ENCODE results near the gene GPN3.
"Not testable (repeated sequence)": the region's sequence is repeated elsewhere in the genome, so short reads cannot be mapped to it uniquely, and the experiment has no call there.

Gene GPN3

DNA sequence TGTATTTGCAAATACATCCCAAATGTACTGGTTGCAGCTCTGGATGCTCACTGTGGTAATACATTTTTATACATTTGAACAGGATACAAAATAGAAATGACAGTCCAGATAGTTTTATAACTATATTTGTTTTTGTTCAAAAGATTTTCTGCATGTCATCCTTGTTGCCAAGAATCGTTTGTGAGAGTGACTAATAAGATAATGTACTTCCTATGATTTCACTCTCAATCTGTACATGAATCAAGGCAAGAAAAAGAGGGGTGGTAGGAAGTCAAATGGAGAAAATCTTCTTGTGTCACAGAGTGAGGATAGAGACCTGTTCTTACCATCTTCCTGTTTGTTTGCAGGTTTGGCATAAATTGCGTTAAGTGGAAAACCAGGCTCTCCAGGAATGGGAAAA lies 31.8 kb downstream of the GPN3 start:
- no peak for DNase-seq

DNA sequence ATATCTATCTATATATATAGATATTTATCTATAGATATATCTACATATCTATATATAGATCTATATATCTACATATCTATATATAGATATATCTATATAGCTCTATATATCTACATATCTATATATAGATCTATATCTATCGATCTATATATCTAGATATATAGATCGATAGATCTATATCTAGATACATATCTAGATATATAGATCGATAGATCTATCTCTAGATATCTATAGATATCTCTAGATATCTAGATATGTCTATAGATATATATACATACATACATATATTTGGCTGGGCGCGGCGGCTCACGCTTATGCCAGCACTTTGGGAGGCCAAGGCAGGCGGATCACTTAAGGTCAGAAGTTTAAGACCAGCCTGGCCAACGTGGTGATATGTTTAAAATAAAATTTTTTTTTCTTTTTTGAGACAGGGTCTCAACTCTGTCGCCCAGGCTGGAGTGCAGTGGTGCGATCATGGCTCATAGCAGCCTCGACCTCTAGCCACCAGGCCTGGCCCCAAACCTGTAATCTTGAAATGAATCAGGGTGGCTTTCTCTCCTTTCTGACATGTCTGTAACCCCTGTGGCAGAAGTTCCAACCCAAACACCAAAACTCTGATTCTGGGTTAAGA lies 36.0 kb downstream of the GPN3 start:
- no peak for DNase-seq

DNA sequence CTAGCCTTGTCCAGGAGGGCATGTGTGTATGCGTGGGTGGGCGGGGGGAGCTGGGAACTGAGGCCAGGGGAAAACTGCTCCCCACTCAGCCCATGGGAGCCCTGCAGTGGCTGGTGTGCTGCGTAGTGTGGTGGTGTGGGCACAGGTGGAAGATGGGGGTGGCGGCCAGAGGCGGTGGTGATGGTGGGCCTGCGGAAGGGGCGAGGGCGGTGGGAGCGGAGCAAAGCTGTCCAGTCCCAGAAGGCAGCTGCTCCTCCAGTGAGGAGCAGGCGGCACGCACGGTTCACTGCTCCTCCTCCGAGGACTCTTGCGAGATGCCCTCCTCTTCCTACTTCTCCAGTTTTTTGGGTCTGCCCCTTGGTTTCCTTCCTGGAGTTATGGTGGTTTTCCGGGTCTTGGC lies 38.4 kb downstream of the GPN3 start:
- not testable (repeated sequence) for DNase-seq

DNA sequence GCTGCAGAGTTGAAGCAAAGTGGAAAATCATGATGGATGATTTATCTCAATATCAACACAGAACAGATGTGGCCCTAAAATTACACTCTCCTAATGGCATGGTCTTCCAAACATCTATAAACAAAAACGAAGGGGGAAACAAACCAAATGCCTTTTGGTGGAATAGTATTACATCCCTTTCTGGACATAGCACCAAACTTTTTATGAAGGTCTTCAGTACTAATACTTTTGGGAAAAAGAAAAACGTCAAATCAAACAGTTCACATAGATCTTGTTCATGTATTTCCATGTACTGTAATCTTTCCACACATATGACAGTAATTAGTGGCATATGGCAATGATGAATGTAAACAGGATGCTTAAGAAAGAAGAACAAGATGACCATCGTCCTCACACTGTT lies 41.7 kb downstream of the GPN3 start:
- no peak for DNase-seq

DNA sequence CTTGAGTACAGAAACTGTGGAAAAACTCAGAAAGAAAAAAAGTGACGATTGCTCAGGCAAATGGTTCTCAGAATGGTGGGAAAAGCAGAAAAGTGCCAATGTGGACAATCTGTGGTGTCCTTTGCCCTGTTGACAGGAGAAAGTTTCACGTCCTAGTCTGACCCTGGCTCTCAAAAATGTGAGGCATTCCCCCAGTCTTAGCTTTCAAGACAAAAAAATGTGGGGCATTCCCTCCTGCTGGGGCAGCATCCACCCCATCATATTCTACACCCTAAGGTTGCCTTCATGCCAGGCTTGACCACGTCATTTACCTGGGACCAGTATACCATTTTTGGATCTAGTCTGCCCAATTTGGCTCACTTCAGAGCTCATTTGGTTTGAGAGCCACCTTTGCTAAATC lies 43.8 kb downstream of the GPN3 start:
- DNase-seq: no peak

DNA sequence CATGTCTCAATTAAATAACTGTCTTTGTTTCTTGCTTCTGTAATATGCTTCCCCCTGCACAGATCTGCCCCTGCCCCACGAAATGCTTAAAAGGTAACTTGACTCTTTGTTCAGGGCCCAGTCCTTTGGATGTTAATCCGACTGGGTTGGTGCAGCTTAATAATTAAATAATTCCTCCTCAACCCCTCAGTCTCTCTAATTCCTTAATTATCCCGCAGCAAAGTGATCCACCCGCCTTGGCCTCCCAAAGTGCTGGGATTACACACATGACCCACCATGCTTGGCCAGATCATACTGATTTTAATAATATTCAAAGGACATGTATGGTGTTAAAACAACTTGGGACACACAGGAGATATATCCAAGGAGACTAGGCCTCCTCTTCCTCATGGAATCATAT lies 46.4 kb downstream of the GPN3 start:
- no peak for DNase-seq

DNA sequence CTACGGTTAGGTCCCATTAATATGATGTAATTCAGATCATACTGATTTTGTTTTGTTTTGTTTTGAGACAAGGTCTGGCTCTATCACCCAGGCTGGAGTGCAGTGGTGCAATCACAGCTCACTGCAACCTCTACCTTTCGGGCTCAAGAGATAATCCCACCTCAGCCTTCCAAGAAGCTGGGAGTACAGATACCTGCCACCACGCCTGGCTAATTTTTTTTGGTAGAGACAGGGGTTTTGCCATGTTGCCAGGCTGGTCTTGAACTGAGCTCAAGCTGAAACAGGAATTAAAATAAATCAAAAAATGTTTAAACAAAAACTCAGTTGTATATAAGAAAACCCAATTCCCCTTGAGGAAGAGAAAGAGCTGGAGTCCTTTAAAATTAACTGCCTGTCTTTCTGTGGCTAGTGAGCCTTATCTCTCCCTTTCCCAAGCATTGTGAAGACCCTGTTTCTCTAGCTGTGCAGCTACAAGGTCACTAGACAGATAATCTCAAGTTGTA lies 46.8 kb downstream of the GPN3 start:
- no peak for DNase-seq

DNA sequence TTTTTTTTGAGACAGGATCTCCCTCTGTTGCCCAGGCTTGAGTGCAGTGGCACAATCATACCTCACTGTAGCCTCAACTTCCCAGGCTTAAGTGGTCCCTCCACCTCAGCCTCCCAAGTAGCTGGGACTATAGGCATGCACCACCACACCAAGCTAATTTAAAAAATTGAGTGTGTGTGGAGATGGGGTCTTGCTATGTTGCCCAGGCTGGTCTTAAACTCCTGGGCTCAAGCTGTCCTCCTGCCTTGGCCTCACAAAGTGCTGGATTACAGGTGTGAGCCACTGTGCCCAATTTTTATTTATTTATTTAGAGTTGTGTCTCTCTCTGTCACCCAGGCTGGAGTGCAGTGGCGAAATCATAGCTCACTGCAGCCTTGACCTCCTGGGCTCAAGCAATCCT lies 47.4 kb downstream of the GPN3 start:
- DNase-seq: not testable (repeated sequence)

DNA sequence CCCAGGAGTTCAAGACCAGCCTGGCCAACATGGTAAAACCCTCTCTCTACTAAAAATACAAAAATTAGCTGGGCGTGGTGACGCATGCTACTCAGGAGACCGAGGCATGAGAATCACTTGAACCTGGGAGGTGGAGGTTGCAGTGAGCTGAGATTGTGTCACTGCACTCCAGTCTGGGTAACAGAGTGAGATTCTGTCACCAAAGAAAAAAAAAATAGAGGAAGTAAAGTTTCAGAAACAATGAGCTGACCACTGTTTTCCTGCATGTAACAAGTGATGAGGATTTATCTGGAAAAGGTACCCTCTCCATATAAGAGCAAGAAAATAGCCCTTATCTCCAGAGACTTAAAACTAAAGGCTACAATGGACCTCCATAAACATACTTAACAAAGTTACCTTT lies 50.9 kb downstream of the GPN3 start:
- not testable (repeated sequence) for DNase-seq

DNA sequence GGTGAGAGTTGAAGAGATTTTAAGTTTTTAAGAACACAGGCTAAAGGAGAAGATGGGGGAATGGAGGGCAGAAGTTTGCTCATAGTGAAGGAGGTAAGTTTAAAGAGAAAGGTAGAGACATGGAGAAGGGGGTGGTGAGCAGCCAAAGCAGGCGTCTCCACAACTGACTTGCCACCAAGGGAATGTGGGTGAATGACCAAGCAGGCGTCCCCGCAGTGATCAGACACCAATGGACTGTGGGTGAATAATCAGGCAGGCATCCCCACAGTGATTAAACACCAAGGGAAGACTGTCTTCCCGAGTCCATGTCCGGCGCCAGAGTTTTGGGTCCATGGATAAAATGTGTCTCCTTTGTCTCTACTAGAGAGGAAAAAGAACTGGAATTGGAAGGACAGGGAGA lies 58.0 kb downstream of the GPN3 start:
- not testable (repeated sequence) for DNase-seq

DNA sequence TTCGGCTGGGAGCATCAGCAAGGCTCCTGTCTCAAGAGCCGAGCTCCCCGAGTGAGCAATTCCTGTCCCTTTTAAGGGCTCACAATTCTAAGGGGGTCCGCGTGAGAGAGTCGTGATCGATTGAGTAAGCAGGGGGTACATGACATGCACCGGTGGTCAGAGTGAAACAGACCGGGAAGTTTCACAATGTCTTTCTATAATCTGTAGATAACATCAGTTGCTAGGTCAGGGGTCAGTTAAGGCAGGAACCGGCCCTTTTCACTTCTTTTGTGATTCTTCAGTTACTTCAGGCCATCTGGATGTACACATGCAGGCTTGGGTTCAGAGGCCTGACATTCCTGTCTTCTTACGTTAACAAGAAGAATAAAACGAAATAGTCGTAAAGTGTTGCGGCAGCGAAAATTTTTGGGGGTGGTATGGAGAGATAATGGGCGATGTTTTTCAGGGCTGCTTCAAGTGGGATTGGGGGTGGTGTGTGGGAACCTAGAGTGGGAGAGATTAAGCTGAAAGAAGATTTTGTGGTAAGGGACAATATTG lies 62.9 kb downstream of the GPN3 start:
- DNase-seq: not testable (repeated sequence)

DNA sequence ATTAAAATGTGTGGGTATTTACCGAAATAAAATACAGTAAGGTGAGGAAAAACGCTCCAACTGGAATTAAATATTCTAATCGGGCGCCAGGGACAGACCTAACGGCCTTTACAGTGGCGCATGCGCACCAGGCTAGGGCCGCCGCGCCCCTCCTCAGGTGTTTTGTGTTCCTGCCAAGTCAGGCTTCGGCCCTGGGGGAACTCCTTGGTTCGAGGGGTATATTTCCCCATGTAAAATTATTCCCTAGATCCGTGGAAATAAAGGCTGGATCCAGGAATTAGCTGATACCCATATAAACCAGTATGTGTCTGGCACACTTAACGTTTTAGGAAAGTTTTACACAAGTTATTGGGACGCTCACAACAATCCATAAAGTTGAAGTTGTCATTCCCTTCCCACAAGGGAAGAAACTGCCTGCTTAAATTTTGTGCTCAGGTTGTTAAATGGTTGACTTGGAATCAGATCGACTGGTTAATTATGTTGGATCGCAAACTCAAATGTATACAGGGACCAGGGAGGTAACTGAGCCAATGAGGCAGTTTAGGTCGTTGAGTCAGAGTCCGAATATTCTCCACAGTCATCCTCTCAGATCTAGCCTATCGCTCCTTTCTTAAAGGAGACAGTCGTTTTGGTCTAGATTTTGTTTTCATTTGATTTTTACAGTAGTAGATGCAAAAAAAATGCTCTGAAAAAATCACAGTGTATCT lies 63.9 kb downstream of the GPN3 start:
- peak; percentile 78 for DNase-seq

DNA sequence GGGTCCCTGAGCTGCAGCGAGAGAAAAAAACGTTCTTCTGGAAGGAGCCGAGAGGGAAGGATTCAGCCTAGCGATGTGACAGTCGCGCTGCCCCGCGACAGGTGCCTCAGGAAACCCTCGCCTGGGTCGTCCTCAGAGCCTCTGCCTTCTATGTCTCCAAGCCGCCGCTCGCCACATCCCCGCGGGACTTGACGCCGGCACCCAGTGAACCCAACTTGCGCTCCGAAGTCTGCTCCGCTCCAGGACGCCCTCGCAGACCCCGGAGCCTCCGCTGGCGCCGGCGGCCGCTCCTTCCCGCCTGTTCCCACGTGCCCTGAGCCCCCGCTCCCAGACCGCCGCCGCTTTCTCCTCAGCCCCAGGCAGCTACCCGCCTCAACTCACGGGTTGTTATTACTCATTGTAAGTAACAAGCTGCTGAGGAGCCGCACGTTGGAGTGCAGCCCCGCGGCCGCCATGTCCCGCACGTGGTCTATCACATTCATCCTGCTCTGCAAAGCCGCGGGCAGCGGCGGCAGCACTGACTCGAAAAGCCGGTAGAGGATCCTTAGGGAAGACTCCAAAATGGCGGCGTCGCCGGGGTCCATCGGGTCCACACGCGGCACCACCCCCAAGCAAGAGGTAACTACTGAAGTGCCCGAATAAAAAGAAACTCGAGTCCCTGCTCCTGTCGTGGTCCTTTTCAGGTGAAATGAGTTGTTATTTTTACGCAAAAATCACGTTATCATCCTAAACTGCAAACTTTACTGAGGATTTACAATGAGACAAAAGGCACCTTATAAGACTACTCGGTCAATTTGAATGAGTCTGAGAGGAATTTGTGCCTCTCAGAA lies 64.7 kb downstream of the GPN3 start, which contains the start of gene ANAPC7:
Gene ANAPC7, minus strand, starts transcription at position 563 of the 830 bp plus-strand sequence. Its CDS starts 81 bp downstream, at position 482.
- peak; percentile 95 for DNase-seq
